Measurements from ENCODE around the gene LCLAT1.

The LCLAT1 gene

DNA sequence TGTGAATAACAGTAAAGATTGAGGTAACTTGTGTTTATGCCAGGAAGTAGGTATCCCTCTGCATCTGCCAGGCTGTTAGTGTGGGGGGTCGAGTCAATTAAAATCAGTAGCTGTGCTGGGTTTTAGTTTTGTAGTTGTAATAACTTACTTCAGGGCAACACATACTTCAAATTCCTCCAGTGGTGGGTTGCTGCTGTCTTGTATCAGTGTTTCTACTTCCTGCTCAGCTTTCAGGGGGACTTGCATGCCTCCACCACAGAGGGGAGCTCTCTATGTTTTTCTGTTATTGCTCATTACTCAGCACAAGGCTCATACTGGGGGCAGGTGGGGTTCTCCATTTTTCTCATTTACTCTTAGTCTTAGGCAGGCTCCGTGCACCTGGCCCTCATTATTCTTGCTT, 223.4 kb downstream of the LCLAT1 start:
- no peaks in the 10 kb centered on the region for H3K36me3 ChIP-seq (ENCODE audit: control insufficient read depth in 2 of 2, insufficient read depth in 1 of 2, low read length in 2 of 2)
- H3K4me3 ChIP-seq (ENCODE audit: low read depth, low read length) = no peak overlapping the region
- no peak for TF ChIP-seq ZNF610 (tag by site-specific recombination; IDR thresholded peaks at IDR 0.05; ENCODE audit: borderline replicate concordance)
- no peak for TF ChIP-seq KLF7 (tag by site-specific recombination; IDR thresholded peaks at IDR 0.05; ENCODE audit: borderline replicate concordance)
- no peak for TF ChIP-seq GLIS1 (tag by site-specific recombination; IDR thresholded peaks at IDR 0.05)
- TF ChIP-seq, protein P1, sequence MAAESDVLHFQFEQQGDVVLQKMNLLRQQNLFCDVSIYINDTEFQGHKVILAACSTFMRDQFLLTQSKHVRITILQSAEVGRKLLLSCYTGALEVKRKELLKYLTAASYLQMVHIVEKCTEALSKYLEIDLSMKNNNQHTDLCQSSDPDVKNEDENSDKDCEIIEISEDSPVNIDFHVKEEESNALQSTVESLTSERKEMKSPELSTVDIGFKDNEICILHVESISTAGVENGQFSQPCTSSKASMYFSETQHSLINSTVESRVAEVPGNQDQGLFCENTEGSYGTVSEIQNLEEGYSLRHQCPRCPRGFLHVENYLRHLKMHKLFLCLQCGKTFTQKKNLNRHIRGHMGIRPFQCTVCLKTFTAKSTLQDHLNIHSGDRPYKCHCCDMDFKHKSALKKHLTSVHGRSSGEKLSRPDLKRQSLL (tag by site-specific recombination; IDR thresholded peaks at IDR 0.05) = no peak
- TF ChIP-seq TCF7L2 (IDR thresholded peaks at IDR 0.05; ENCODE audit: borderline replicate concordance, low read depth, low read length) = no peak
- no peak for TF ChIP-seq ZNF561 (tag by site-specific recombination; IDR thresholded peaks at IDR 0.05; ENCODE audit: borderline replicate concordance)
- TF ChIP-seq ZNF324 (tag by site-specific recombination; IDR thresholded peaks at IDR 0.05) = no peak
- no peak for TF ChIP-seq ZNF350 (tag by site-specific recombination; IDR thresholded peaks at IDR 0.05)
- TF ChIP-seq, protein P2, sequence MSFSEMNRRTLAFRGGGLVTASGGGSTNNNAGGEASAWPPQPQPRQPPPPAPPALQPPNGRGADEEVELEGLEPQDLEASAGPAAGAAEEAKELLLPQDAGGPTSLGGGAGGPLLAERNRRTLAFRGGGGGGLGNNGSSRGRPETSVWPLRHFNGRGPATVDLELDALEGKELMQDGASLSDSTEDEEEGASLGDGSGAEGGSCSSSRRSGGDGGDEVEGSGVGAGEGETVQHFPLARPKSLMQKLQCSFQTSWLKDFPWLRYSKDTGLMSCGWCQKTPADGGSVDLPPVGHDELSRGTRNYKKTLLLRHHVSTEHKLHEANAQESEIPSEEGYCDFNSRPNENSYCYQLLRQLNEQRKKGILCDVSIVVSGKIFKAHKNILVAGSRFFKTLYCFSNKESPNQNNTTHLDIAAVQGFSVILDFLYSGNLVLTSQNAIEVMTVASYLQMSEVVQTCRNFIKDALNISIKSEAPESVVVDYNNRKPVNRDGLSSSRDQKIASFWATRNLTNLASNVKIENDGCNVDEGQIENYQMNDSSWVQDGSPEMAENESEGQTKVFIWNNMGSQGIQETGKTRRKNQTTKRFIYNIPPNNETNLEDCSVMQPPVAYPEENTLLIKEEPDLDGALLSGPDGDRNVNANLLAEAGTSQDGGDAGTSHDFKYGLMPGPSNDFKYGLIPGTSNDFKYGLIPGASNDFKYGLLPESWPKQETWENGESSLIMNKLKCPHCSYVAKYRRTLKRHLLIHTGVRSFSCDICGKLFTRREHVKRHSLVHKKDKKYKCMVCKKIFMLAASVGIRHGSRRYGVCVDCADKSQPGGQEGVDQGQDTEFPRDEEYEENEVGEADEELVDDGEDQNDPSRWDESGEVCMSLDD (tag by site-specific recombination; IDR thresholded peaks at IDR 0.05) = no peak
- no peak for TF ChIP-seq ZBTB8A (tag by site-specific recombination; IDR thresholded peaks at IDR 0.05)
- TF ChIP-seq ZFP69B (tag by site-specific recombination; IDR thresholded peaks at IDR 0.05) = no peak
- TF ChIP-seq, protein P3, sequence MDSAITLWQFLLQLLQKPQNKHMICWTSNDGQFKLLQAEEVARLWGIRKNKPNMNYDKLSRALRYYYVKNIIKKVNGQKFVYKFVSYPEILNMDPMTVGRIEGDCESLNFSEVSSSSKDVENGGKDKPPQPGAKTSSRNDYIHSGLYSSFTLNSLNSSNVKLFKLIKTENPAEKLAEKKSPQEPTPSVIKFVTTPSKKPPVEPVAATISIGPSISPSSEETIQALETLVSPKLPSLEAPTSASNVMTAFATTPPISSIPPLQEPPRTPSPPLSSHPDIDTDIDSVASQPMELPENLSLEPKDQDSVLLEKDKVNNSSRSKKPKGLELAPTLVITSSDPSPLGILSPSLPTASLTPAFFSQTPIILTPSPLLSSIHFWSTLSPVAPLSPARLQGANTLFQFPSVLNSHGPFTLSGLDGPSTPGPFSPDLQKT (IDR thresholded peaks at IDR 0.05; ENCODE audit: borderline replicate concordance, low read depth, low read length) = no peak
- TF ChIP-seq ZNF701 (tag by site-specific recombination; IDR thresholded peaks at IDR 0.05) = no peak
- no peak for TF ChIP-seq ZNF664 (tag by site-specific recombination; IDR thresholded peaks at IDR 0.05)
- no peak overlapping the region for H3K27ac ChIP-seq (ENCODE audit: extremely low read depth, low read depth, low read length)
- H3K9me3 ChIP-seq (ENCODE audit: control insufficient read depth, insufficient read depth, low read depth, low read length) = no peaks in the 10 kb centered on the region
- ChIA-PET CTCF (interaction anchor here (1.8 kb wide), 1 partner anchor 16 kb away, joined by 4 read pairs; no protein-coding TSS in a partner anchor), POLR2A (no interaction called here)
- no peaks in the 10 kb centered on the region for H3K4me1 ChIP-seq (ENCODE audit: control insufficient read depth, insufficient read depth, low read length)

DNA sequence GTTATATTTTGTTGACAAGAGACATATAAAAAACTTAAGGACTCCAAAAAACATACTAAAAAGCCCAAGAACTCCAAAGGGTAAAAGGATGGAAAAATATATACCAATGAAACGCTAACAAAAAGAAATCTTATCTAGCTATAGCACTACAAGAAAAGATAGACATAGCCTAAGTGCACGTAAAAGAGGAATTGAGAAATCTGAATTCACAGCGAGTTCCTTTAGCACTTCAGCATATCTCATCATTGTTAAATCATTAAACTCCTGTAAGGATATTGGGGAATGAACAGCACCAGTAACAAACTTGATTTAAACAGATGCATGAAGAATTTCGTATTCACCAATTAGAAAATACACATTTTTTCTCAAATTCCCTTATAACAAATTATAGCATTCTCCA, 226.1 kb downstream of the LCLAT1 start:
- POLR2A ChIA-PET = no interaction called here
- H3K27ac ChIP-seq (ENCODE audit: extremely low read depth, low read depth, low read length) = no peak overlapping the region
- H3K4me3 ChIP-seq (ENCODE audit: low read depth, low read length) = no peak overlapping the region
- TF ChIP-seq ZNF138 (tag by site-specific recombination; IDR thresholded peaks at IDR 0.05; ENCODE audit: borderline replicate concordance) (no peak), ZBTB21 (tag by site-specific recombination; IDR thresholded peaks at IDR 0.05) (no peak), ZNF433 (tag by site-specific recombination; IDR thresholded peaks at IDR 0.05; ENCODE audit: low read depth) (no peak), ZNF24 (tag by site-specific recombination; IDR thresholded peaks at IDR 0.05) (no peak), BCL11A (tag by site-specific recombination; IDR thresholded peaks at IDR 0.05; ENCODE audit: low read depth) (no peak)
- CTCF ChIA-PET = no interaction called here
- no peaks in the 10 kb centered on the region for H3K9me3 ChIP-seq (ENCODE audit: control insufficient read depth, insufficient read depth, low read depth, low read length)
- H3K4me1 ChIP-seq (ENCODE audit: control insufficient read depth, insufficient read depth, low read length) = no peaks in the 10 kb centered on the region
- no peaks in the 10 kb centered on the region for H3K36me3 ChIP-seq (ENCODE audit: control insufficient read depth in 2 of 2, insufficient read depth in 1 of 2, low read length in 2 of 2)

DNA sequence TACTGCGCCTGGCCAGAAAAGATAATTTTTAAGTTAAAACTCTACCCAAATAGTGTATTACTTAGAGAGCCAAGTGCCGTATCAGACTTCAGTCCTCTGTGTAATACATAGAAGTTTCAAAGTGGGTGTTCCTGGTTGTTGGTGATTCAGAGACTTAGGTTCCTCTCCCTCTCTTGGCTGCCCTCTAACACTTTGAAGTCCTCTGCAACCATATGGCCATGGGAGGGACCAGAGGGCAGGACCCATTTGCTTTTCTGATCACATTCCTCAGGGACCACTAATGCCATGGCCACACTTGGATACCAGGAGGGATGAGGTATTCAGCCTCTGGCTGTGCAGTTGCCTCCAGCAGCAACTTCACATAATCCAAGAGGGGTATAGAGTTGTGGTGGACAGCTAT, 228.7 kb downstream of the LCLAT1 start:
- POLR2A ChIA-PET = no interaction called here
- Histone ChIP-seq H3K36me3 (ENCODE audit: control insufficient read depth in 2 of 2, insufficient read depth in 1 of 2, low read length in 2 of 2) (no peaks in the 10 kb centered on the region), H3K4me1 (ENCODE audit: control insufficient read depth, insufficient read depth, low read length) (no peaks in the 10 kb centered on the region), H3K4me3 (ENCODE audit: low read depth, low read length) (no peak overlapping the region), H3K27ac (ENCODE audit: extremely low read depth, low read depth, low read length) (no peak overlapping the region), H3K9me3 (ENCODE audit: control insufficient read depth, insufficient read depth, low read depth, low read length) (no peaks in the 10 kb centered on the region)
- CTCF ChIA-PET = no interaction called here
- TF ChIP-seq ZFP41 (tag by site-specific recombination; IDR thresholded peaks at IDR 0.05; ENCODE audit: borderline replicate concordance) = no peak
- TF ChIP-seq ZNF623 (tag by site-specific recombination; IDR thresholded peaks at IDR 0.05) = no peak
- no peak for TF ChIP-seq ZNF211 (tag by site-specific recombination; IDR thresholded peaks at IDR 0.05; ENCODE audit: low read depth)
- no peak for TF ChIP-seq ZNF561 (tag by site-specific recombination; IDR thresholded peaks at IDR 0.05; ENCODE audit: borderline replicate concordance)
- TF ChIP-seq BCL11B (tag by site-specific recombination; IDR thresholded peaks at IDR 0.05; ENCODE audit: low read depth) = no peak
- TF ChIP-seq, protein P4, sequence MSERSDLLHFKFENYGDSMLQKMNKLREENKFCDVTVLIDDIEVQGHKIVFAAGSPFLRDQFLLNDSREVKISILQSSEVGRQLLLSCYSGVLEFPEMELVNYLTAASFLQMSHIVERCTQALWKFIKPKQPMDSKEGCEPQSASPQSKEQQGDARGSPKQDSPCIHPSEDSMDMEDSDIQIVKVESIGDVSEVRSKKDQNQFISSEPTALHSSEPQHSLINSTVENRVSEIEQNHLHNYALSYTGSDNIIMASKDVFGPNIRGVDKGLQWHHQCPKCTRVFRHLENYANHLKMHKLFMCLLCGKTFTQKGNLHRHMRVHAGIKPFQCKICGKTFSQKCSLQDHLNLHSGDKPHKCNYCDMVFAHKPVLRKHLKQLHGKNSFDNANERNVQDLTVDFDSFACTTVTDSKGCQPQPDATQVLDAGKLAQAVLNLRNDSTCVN (tag by site-specific recombination; optimal IDR thresholded peaks at IDR 0.05) = no peak
- no peak for TF ChIP-seq SALL2 (tag by site-specific recombination; IDR thresholded peaks at IDR 0.05; ENCODE audit: borderline replicate concordance)
- TF ChIP-seq GLIS2 (tag by site-specific recombination; IDR thresholded peaks at IDR 0.05) = no peak
- TF ChIP-seq ZNF335 (tag by site-specific recombination; conservative IDR thresholded peaks at IDR 0.05) = no peak
- TF ChIP-seq KLF8 (tag by site-specific recombination; IDR thresholded peaks at IDR 0.05) = no peak
- no peak for TF ChIP-seq ZBTB48 (tag by site-specific recombination; IDR thresholded peaks at IDR 0.05)

Data from HEK293 (cell line).